Fibroblast of lung (primary cell): ENCODE data around the gene S1PR1.

Source experiments
- CTCF ChIP-seq, 2 donors: IDR thresholded peaks in 1 of 2; conservative IDR thresholded peaks in 1 of 2; 1 replicate in 1 of 2; 2 replicates in 1 of 2; pipeline ENCODE4 v1.5.1; 2011 to 2012; ENCODE audit warnings: low read length in 2 of 2, control low read depth in 1 of 2, inconsistent platforms in 1 of 2, low read depth in 1 of 2, mild to moderate bottlenecking in 1 of 2
- EZH2 ChIP-seq: IDR thresholded peaks from 2 replicates; pipeline ENCODE4 v1.5.1; 2012; ENCODE audit warnings: low read length, control low read depth, mild to moderate bottlenecking; ENCODE audit errors: missing control alignments

- no peak for TF ChIP-seq CTCF (conservative IDR thresholded peaks at IDR 0.05 in 1 of 2, IDR thresholded peaks at IDR 0.05 in 1 of 2; ENCODE audit: low read depth in 1 of 2, low read length in 2 of 2)
- TF ChIP-seq EZH2: no peak
These were observed 46.4 kb upstream of the S1PR1 start for GRCh38 chr1:101190441-101190840.
